Body of pancreas (tissue), 4 donors: ENCODE results near the gene GABBR1.

Experiments used
- POLR2A ChIP-seq, 3 donors: fragments of 450-650 bp; IDR thresholded peaks; one replicate each; pipeline ENCODE4 v1.6.1; 2016; ENCODE audit warnings: antibody characterized with exemption in 3 of 3, mild to moderate bottlenecking in 2 of 3
- TF ChIP-seq, protein P1 (sequence below), 7 experiments: fragments of 450-650 bp in 4 of 7; fragments of 200-600 bp in 3 of 7; sonication (generic) in 3 of 7; IDR thresholded peaks; one replicate each; pipeline ENCODE4 v1.5.1; 2016 to 2019; ENCODE audit warnings: antibody characterized with exemption in 7 of 7

DNA sequence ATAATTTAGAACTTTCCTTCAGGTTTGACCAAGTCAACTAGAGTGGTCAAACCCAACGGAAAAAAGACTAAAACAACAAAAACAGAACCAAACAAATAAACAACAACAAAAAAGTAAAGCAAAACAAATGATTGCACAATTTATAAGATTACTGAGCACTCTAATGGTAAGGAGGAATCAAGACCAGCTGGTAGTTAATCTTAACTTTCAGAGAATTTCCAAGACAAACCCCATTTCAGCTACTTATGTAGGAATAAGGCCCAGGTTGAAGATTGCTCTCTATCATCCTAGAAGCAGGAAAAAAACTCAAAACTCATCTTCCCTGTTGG is 107.7 kb downstream of the GABBR1 start:
- TF ChIP-seq, protein P1, sequence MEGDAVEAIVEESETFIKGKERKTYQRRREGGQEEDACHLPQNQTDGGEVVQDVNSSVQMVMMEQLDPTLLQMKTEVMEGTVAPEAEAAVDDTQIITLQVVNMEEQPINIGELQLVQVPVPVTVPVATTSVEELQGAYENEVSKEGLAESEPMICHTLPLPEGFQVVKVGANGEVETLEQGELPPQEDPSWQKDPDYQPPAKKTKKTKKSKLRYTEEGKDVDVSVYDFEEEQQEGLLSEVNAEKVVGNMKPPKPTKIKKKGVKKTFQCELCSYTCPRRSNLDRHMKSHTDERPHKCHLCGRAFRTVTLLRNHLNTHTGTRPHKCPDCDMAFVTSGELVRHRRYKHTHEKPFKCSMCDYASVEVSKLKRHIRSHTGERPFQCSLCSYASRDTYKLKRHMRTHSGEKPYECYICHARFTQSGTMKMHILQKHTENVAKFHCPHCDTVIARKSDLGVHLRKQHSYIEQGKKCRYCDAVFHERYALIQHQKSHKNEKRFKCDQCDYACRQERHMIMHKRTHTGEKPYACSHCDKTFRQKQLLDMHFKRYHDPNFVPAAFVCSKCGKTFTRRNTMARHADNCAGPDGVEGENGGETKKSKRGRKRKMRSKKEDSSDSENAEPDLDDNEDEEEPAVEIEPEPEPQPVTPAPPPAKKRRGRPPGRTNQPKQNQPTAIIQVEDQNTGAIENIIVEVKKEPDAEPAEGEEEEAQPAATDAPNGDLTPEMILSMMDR (IDR thresholded peaks at IDR 0.05), result no peak
- no peak for TF ChIP-seq POLR2A (IDR thresholded peaks at IDR 0.05)
